ENCODE results near the gene RELCH.

GRCh38 chr18:62170857-62171256 lies 16.2 kb upstream of the RELCH start:
- TF ChIP-seq POLR2AphosphoS5 (IDR thresholded peaks at IDR 0.05; ENCODE audit: low read depth, low read length) (no peak), REST (IDR thresholded peaks at IDR 0.05; ENCODE audit: insufficient read depth in 1 of 2, low read depth in 2 of 2, low read length in 2 of 2) (no peak), TAF1 (IDR thresholded peaks at IDR 0.05; ENCODE audit: borderline replicate concordance, insufficient read depth, low read length) (no peak)
